ENCODE measurements around the gene DAZAP2. TPM values are rescaled to one million over a fixed set of nuclear protein-coding genes. Genes with fewer than 3 reads are reported as not detected.

Gene DAZAP2
- total RNA-seq, 1 donor from 2014 or later, result 48.4 TPM

DNA sequence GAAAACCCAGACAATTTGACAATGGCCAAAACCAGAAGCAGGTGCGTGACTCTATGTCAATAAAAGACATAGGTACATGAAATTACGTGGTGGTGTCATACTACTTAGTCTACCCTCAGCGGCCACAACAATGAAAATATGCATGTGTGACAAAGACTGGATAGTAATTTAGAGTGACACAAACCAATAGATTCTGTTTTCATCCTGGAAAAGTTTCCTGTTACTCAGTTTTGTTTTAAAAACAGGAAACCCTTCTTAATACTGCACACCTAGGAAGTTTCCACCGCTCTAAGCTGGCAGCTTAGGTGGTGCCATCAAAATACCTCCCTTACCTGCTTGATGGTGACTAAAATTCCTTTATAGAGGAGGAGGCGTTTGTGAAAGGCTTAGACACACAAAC lies 35.9 kb upstream of the DAZAP2 start:
- H3K9me3 ChIP-seq (ENCODE audit: low read depth), result no peaks in the 10 kb centered on the region

DNA sequence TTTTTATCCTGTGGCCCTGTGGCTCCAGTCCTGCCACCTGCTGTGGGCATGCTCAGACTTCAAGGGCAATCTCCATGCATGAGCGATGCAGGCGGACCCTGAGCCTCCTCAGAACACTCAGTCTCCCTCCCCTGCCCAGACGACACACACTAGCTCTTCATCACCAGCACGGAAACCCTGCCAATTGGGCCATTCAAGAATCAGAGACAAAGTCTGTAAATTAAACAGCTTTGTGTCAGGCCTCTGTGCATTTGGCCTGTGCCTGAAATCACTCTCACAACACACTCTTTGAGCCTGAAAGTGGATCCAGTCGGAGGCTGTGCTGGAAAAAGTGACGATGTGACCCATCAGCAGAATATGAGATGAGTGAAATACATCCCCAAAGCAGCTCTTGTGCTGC lies 33.3 kb upstream of the DAZAP2 start:
- Histone ChIP-seq H3K4me1 (no peaks in the 10 kb centered on the region), H3K27ac (no peak overlapping the region), H4K20me1 (ENCODE audit: low read depth) (no peaks in the 10 kb centered on the region), H3K4me3 (no peak overlapping the region), H2AFZ (replicated peaks) (no peak overlapping the region), H3K36me3 (no peaks in the 10 kb centered on the region), H3F3A (ENCODE audit: low read depth) (no peaks in the 10 kb centered on the region), H3K27me3 (no peaks in the 10 kb centered on the region), H3K9me3 (ENCODE audit: low read depth) (no peaks in the 10 kb centered on the region), H3K4me2 (no peak overlapping the region), H3K79me2 (ENCODE audit: low read depth) (no peaks in the 10 kb centered on the region), H3K9ac (no peak overlapping the region)
- DNase-seq (ENCODE audit: low spot score), result no peak
- Mint-ChIP-seq H3K27ac (no peak overlapping the region), H3K4me3 (no peak overlapping the region), H3K4me1 (peaks cover 3% of the 10 kb centered on the region), H3K9me3 (no peaks in the 10 kb centered on the region), H3K27me3 (ENCODE audit: insufficient read depth, low read depth) (peaks cover 6% of the 10 kb centered on the region), H3K36me3 (no peaks in the 10 kb centered on the region)
- TF ChIP-seq EZH2 (IDR thresholded peaks at IDR 0.05) (no peak), EZH2phosphoT487 (IDR thresholded peaks at IDR 0.05) (no peak)
- TF ChIP-seq, protein P1, sequence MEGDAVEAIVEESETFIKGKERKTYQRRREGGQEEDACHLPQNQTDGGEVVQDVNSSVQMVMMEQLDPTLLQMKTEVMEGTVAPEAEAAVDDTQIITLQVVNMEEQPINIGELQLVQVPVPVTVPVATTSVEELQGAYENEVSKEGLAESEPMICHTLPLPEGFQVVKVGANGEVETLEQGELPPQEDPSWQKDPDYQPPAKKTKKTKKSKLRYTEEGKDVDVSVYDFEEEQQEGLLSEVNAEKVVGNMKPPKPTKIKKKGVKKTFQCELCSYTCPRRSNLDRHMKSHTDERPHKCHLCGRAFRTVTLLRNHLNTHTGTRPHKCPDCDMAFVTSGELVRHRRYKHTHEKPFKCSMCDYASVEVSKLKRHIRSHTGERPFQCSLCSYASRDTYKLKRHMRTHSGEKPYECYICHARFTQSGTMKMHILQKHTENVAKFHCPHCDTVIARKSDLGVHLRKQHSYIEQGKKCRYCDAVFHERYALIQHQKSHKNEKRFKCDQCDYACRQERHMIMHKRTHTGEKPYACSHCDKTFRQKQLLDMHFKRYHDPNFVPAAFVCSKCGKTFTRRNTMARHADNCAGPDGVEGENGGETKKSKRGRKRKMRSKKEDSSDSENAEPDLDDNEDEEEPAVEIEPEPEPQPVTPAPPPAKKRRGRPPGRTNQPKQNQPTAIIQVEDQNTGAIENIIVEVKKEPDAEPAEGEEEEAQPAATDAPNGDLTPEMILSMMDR (IDR thresholded peaks at IDR 0.05), result no peak

More for the DNA sequence above, 35.9 kb upstream of the DAZAP2 start:
- no peaks in the 10 kb centered on the region for H3K79me2 ChIP-seq (ENCODE audit: low read depth)
- H3K36me3 ChIP-seq, result no peaks in the 10 kb centered on the region
- no peak overlapping the region for H3K27ac ChIP-seq
- no peak overlapping the region for H3K4me2 ChIP-seq
- Mint-ChIP-seq H3K4me3 (no peak overlapping the region), H3K4me1 (peaks cover 14% of the 10 kb centered on the region), H3K27ac (no peak overlapping the region), H3K36me3 (no peaks in the 10 kb centered on the region), H3K27me3 (ENCODE audit: insufficient read depth, low read depth) (peaks cover 2% of the 10 kb centered on the region), H3K9me3 (no peaks in the 10 kb centered on the region)
- DNase-seq (ENCODE audit: low spot score), result no peak
- H3F3A ChIP-seq (ENCODE audit: low read depth), result no peaks in the 10 kb centered on the region
- no peaks in the 10 kb centered on the region for H3K4me1 ChIP-seq
- H3K4me3 ChIP-seq, result no peak overlapping the region
- no peak overlapping the region for H3K9ac ChIP-seq
- TF ChIP-seq, protein P1 (IDR thresholded peaks at IDR 0.05), result no peak
- TF ChIP-seq EZH2phosphoT487 (IDR thresholded peaks at IDR 0.05), result no peak
- no peak for TF ChIP-seq EZH2 (IDR thresholded peaks at IDR 0.05)
- no peaks in the 10 kb centered on the region for H4K20me1 ChIP-seq (ENCODE audit: low read depth)
- no peak overlapping the region for H2AFZ ChIP-seq (replicated peaks)
- no peaks in the 10 kb centered on the region for H3K27me3 ChIP-seq

DNA sequence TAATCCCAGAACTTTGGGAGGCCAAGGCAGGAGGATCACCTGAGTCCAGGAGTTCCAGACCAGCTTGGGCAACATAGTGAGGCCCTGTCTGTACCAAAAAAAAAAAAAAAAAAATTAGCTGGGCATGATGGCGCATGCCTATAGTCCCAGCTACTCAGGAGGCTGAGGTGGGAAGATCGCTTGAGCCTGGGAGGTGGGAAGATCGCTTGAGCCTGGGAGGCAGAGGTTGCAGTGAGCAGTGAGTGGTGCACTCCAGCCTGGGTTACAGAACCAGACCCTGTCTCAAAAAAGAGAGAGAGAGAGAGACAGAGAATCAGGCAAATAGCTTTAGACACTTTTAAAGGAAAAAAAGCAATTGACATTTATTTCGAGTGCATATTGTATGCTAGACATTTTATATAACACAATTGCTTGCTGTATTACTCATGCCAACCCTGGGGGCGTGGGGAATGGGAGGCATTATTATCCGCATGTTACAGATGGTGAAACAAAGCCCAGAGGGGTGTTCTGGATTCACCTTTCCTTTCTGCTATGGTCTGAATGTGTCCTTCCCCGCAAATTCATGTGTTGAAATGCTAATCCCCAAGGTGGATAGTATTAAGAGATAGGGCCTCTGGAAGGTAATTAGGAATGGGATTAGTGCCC lies 30.5 kb upstream of the DAZAP2 start:
- Mint-ChIP-seq H3K27ac (peak overlapping the region; percentile 60), H3K27me3 (ENCODE audit: insufficient read depth, low read depth) (peaks cover 6% of the 10 kb centered on the region), H3K4me1 (peaks cover 3% of the 10 kb centered on the region), H3K4me3 (no peak overlapping the region), H3K9me3 (no peaks in the 10 kb centered on the region), H3K36me3 (no peaks in the 10 kb centered on the region)
- Histone ChIP-seq H3K4me1 (no peaks in the 10 kb centered on the region), H3K4me3 (no peak overlapping the region), H3F3A (ENCODE audit: low read depth) (no peaks in the 10 kb centered on the region), H3K4me2 (no peak overlapping the region), H3K36me3 (no peaks in the 10 kb centered on the region), H2AFZ (replicated peaks) (no peak overlapping the region), H4K20me1 (ENCODE audit: low read depth) (no peaks in the 10 kb centered on the region), H3K79me2 (ENCODE audit: low read depth) (no peaks in the 10 kb centered on the region), H3K27ac (no peak overlapping the region), H3K9me3 (ENCODE audit: low read depth) (no peaks in the 10 kb centered on the region), H3K27me3 (no peaks in the 10 kb centered on the region), H3K9ac (no peak overlapping the region)
- TF ChIP-seq, protein P1 (IDR thresholded peaks at IDR 0.05), result no peak
- TF ChIP-seq EZH2phosphoT487 (IDR thresholded peaks at IDR 0.05), result no peak
- TF ChIP-seq EZH2 (IDR thresholded peaks at IDR 0.05), result no peak
- DNase-seq (ENCODE audit: low spot score), result no peak

All from neural progenitor cell (in vitro differentiated cells).